Right forelimb (tissue), 1 donor: ENCODE results near the gene ASCL1.

ENCODE experiments used
- DNase-seq: peaks from one replicate; pipeline ENCODE4 v3.0.0-alpha.2; 2018

Gene ASCL1

GRCh38 chr12:102953221-102953620, 4.3 kb upstream of the ASCL1 start:
- no peak for DNase-seq

- DNase-seq = no peak
These were observed 3.3 kb upstream of the ASCL1 start for GRCh38 chr12:102954134-102954533.

- no peak for DNase-seq
These were observed 1.3 kb upstream of the ASCL1 start for GRCh38 chr12:102955926-102956737.

GRCh38 chr12:102956738-102957327, 641 bp upstream of the ASCL1 start:
- no peak for DNase-seq

GRCh38 chr12:102958073-102958829, 777 bp downstream of the ASCL1 start:
- DNase-seq = peak; percentile 62

- no peak for DNase-seq
These were observed 1.3 kb downstream of the ASCL1 start for GRCh38 chr12:102958830-102959176.

GRCh38 chr12:102959391-102959790, 1.9 kb downstream of the ASCL1 start:
- DNase-seq = no peak

GRCh38 chr12:102960766-102961465, 3.4 kb downstream of the ASCL1 start:
- DNase-seq = no peak

GRCh38 chr12:102961466-102961855, 4.0 kb downstream of the ASCL1 start:
- no peak for DNase-seq

GRCh38 chr12:102962532-102962931, 5.1 kb downstream of the ASCL1 start:
- no peak for DNase-seq

GRCh38 chr12:102962986-102963385, 5.5 kb downstream of the ASCL1 start:
- no peak for DNase-seq

- DNase-seq = no peak
These were observed 6.3 kb downstream of the ASCL1 start for GRCh38 chr12:102963796-102964195.

- no peak for DNase-seq
These were observed 7.4 kb downstream of the ASCL1 start for GRCh38 chr12:102964872-102965271.

- no peak for DNase-seq
These were observed 8.0 kb downstream of the ASCL1 start for GRCh38 chr12:102965281-102966155.

- DNase-seq = no peak
These were observed 8.9 kb downstream of the ASCL1 start for GRCh38 chr12:102966200-102966863.

GRCh38 chr12:102970780-102971179, 13.3 kb downstream of the ASCL1 start:
- no peak for DNase-seq

- no peak for DNase-seq
These were observed 13.8 kb downstream of the ASCL1 start for GRCh38 chr12:102971227-102971626.

GRCh38 chr12:102973583-102973982, 16.1 kb downstream of the ASCL1 start:
- no peak for DNase-seq

- DNase-seq = no peak
These were observed 19.3 kb downstream of the ASCL1 start for GRCh38 chr12:102976609-102977280.

GRCh38 chr12:102977945-102978706, 20.7 kb downstream of the ASCL1 start:
- DNase-seq = no peak
